K562 (cell line): ENCODE data around the gene NMNAT2. TPM values are rescaled to one million over a fixed set of nuclear protein-coding genes. Genes with fewer than 3 reads are reported as not detected.

Experiments
- ATAC-seq: fragments of 200-7000 bp; cut with Tn5 transposase; 3 replicates; pipeline ENCODE4 v1.9.1; 2020; ENCODE audit warnings: moderate library complexity
- BruUV-seq: library from RNA; stranded (reverse); fragments of 400-500 nt; replicated peaks from 2 replicates; lab custom pipeline; 2021; lab: Mats Ljungman, UMichigan
- CTCF ChIA-PET: fragments of 300-600 bp; formaldehyde crosslinking; extraction: SDS; loops from one replicate; lab custom pipeline; 2021; ENCODE audit warnings: low intra/inter-chr PET ratio; lab: Yijun Ruan, JAX
- POLR2A ChIA-PET: fragments of 300-600, 350-650 bp; sonication (Branson Sonifier 250); formaldehyde crosslinking; extraction: SDS; loops from one replicate; lab custom pipeline; 2021; ENCODE audit warnings: antibody characterized with exemption, inconsistent platforms; lab: Yijun Ruan, JAX
- DNase-seq, 4 experiments: peaks; one replicate each; pipeline versions ENCODE4 v3.0.0 to v3.0.0-alpha.2; 2011 to 2018; ENCODE audit warnings: low spot score in 3 of 4, mixed read lengths in 3 of 4; ENCODE audit errors: extremely low read depth in 1 of 4
- FAIRE-seq: peaks from 2 replicates; lab custom pipeline; 2011; peaks lifted over from hg19 to GRCh38; lab: Jason Lieb, UNC
- H2AFZ ChIP-seq: 2 replicates; pipeline ENCODE4 v1.6.0; 2011; ENCODE audit warnings: low read depth, low read length, control low read depth, inconsistent platforms
- H3K27ac ChIP-seq: fragments of 200-600 bp; 3 replicates; pipeline ENCODE4 v1.8.0; 2011; ENCODE audit warnings: low read depth, mild to moderate bottlenecking, control low read depth, inconsistent platforms, low read length, moderate library complexity, mixed read lengths; ENCODE audit errors: extremely low read depth
- H3K27me3 ChIP-seq, 2 experiments: fragments of 300-600 bp in 1 of 2; 2 replicates in 1 of 2; 3 replicates in 1 of 2; pipeline versions ENCODE4 v1.6.0 to v1.8.0; 2011; ENCODE audit warnings: inconsistent platforms in 2 of 2, low read length in 2 of 2, mild to moderate bottlenecking in 1 of 2, mixed read lengths in 1 of 2, moderate library complexity in 1 of 2; ENCODE audit not compliant: control insufficient read depth in 2 of 2, insufficient read depth in 2 of 2
- H3K36me3 ChIP-seq: fragments of 300-600 bp; 3 replicates; pipeline ENCODE4 v1.8.0; 2011; ENCODE audit warnings: mild to moderate bottlenecking, low read length, inconsistent platforms; ENCODE audit not compliant: control insufficient read depth, insufficient read depth
- H3K4me1 ChIP-seq, 2 experiments: fragments of 200-600 bp in 1 of 2; replicated peaks in 1 of 2; 2 replicates in 1 of 2; 3 replicates in 1 of 2; pipeline versions ENCODE4 v1.5.1 to v1.8.0; 2011; ENCODE audit warnings: inconsistent platforms in 2 of 2, low read length in 2 of 2, mild to moderate bottlenecking in 1 of 2, mixed read lengths in 1 of 2, moderate library complexity in 1 of 2; ENCODE audit not compliant: control insufficient read depth in 2 of 2, insufficient read depth in 2 of 2
- H3K4me2 ChIP-seq: 2 replicates; pipeline ENCODE4 v1.6.1; 2011; ENCODE audit warnings: low read length, control low read depth, inconsistent platforms, mixed read lengths; ENCODE audit not compliant: insufficient read depth
- H3K4me3 ChIP-seq: fragments of 200-600 bp; sonication (generic), shearing (Covaris generic); 2 replicates; pipeline ENCODE4 v1.5.1; 2016; ENCODE audit warnings: control low read depth, inconsistent platforms
- H3K79me2 ChIP-seq: fragments of 200-600 bp; 3 replicates; pipeline ENCODE4 v1.8.0; 2011; ENCODE audit warnings: low read length, inconsistent platforms; ENCODE audit not compliant: control insufficient read depth, insufficient read depth
- H3K9ac ChIP-seq, 2 experiments: 2 replicates each; pipeline versions ENCODE4 v1.6.0 to v1.6.1; 2011; ENCODE audit warnings: low read depth in 2 of 2, low read length in 2 of 2, control low read depth in 1 of 2, inconsistent platforms in 1 of 2, mild to moderate bottlenecking in 1 of 2, mixed read lengths in 1 of 2; ENCODE audit not compliant: insufficient read depth in 1 of 2
- H3K9me1 ChIP-seq: one replicate; pipeline ENCODE4 v1.6.0; 2011; ENCODE audit warnings: inconsistent platforms, mild to moderate bottlenecking, low read length, moderate library complexity; ENCODE audit not compliant: control insufficient read depth, insufficient read depth
- H3K9me3 ChIP-seq: replicated peaks from 2 replicates; pipeline ENCODE4 v1.5.1; 2011; ENCODE audit warnings: low read depth, low read length, inconsistent platforms; ENCODE audit not compliant: control insufficient read depth, insufficient read depth
- H4K20me1 ChIP-seq: replicated peaks from 2 replicates; pipeline ENCODE4 v1.6.1; 2011; ENCODE audit warnings: low read length, inconsistent platforms, mixed read lengths; ENCODE audit not compliant: control insufficient read depth, insufficient read depth
- CCNT2 ChIP-seq: IDR thresholded peaks from 2 replicates; pipeline ENCODE4 v1.6.1; 2011; ENCODE audit warnings: borderline replicate concordance, low read depth, mild to moderate bottlenecking, moderate library complexity, mixed read lengths, low read length; ENCODE audit not compliant: insufficient read length; ENCODE audit errors: extremely low read depth
- E2F6 ChIP-seq, 2 experiments: IDR thresholded peaks; 2 replicates each; pipeline ENCODE4 v1.6.1; 2011; ENCODE audit warnings: borderline replicate concordance in 1 of 2, control low read depth in 1 of 2, low read depth in 1 of 2, low read length in 1 of 2, mild to moderate bottlenecking in 1 of 2, mixed read lengths in 1 of 2, moderate library complexity in 1 of 2; ENCODE audit not compliant: insufficient read depth in 1 of 2, insufficient read length in 1 of 2, poor library complexity in 1 of 2, severe bottlenecking in 1 of 2; ENCODE audit errors: extremely low read depth in 1 of 2
- FOSL1 ChIP-seq: fragments of 200-800 bp; sonication (Bioruptor generic); conservative IDR thresholded peaks from 2 replicates; pipeline ENCODE4 v1.6.1; 2016; ENCODE audit warnings: missing genetic modification characterization, missing compliant biosample characterization
- JUN ChIP-seq, 2 experiments: sonication (generic) in 1 of 2; formaldehyde crosslinking in 1 of 2; IDR thresholded peaks; 2 replicates each; pipeline versions ENCODE4 v1.6.1 to v1.8.0; 2012 to 2022; ENCODE audit warnings: borderline replicate concordance in 2 of 2, mild to moderate bottlenecking in 2 of 2, improper control_type of control experiment in 1 of 2, low read depth in 1 of 2, low read length in 1 of 2, missing genetic modification reagents in 1 of 2
- SRF ChIP-seq, 2 experiments: fragments of 250-450, 450-650 bp in 1 of 2; sonication (Bioruptor Pico) in 1 of 2; sonication (generic) in 1 of 2; formaldehyde crosslinking; IDR thresholded peaks; 2 replicates each; pipeline versions ENCODE4 v1.5.0 to v1.5.1; 2020 to 2022; ENCODE audit warnings: mild to moderate bottlenecking in 1 of 2, missing genetic modification reagents in 1 of 2
- SRSF3 ChIP-seq: fragments of 200-400 bp; formaldehyde crosslinking; IDR thresholded peaks from 2 replicates; pipeline ENCODE4 v1.6.1; 2016; ENCODE audit warnings: mild to moderate bottlenecking, low read length, moderate library complexity; ENCODE audit not compliant: insufficient read depth
- TCF3 ChIP-seq: sonication (generic); formaldehyde crosslinking; IDR thresholded peaks from 2 replicates; pipeline ENCODE4 v1.4.0; 2020; ENCODE audit warnings: mild to moderate bottlenecking, missing genetic modification reagents
- ZNF398 ChIP-seq: fragments of 250-450 bp; sonication (Bioruptor Pico); IDR thresholded peaks from 2 replicates; pipeline ENCODE4 v1.8.0; 2021; ENCODE audit warnings: moderate library complexity, mild to moderate bottlenecking, inconsistent platforms
- WGBS: fragments of 100-300 bp; shearing (Covaris generic); methylation state at CpG from one replicate; pipeline ENCODE4 v1.1.6; 2016; ENCODE audit warnings: low coverage, mixed read lengths; ENCODE audit not compliant: insufficient coverage; ENCODE audit errors: missing lambda C conversion rate; 5-methylcytosine and 5-hydroxymethylcytosine counted together
- in situ Hi-C: fragments of 300-500 bp; cut with MboI; formaldehyde crosslinking; loops from 4 replicates; pipeline ENCODE4 v1.15.0; 2018; ENCODE audit warnings: inconsistent platforms, mixed read lengths
- intact Hi-C: fragments of 100-400 bp; cut with micrococcal nuclease; formaldehyde crosslinking; loops from 2 replicates; pipeline ENCODE4 v1.14.2; 2022
- polyA plus RNA-seq, 8 experiments: library from polyadenylated mRNA; depleted of rRNA in 4 of 8; stranded (reverse) in 5 of 8; unstranded in 3 of 8; fragments of >200 nt; fragmentation: Nextera tagmentation in 2 of 8; fragmentation: Illumina TruSeq in 1 of 8; extraction: Ambion mirVana in 2 of 8; extraction: Trizol in 1 of 8; gene quantifications; 2 replicates each; pipeline versions ENCODE4 v1.2.1 to v1.2.3, GENCODE V29; 2011 to 2014; ENCODE audit warnings: inconsistent platforms in 1 of 8, missing spikeins in 1 of 8
- total RNA-seq, 7 experiments: library from RNA; depleted of rRNA in 6 of 7; stranded (reverse); fragments of >200 nt in 6 of 7; fragmentation: Illumina TruSeq in 2 of 7; extraction: Trizol in 2 of 7; gene quantifications; 2 replicates each; pipeline versions ENCODE4 v1.2.1 to v1.2.3, GENCODE V29; 2011 to 2021; ENCODE audit warnings: low replicate concordance in 1 of 7

Gene NMNAT2
- total and polyA plus RNA-seq, 9 of the 15 experiments (the other 6 are each of a cell fraction or from before 2014, with no cell fraction given), result not detected

GRCh38 chr1:183313063-183313462 lies 105.1 kb downstream of the NMNAT2 start (continued):
- no peak for TF ChIP-seq ZNF398 (CRISPR knock-in tag)
- TF ChIP-seq SRF (CRISPR knock-in tag; IDR thresholded peaks at IDR 0.05), result no peak
- TF ChIP-seq JUN (IDR thresholded peaks at IDR 0.05; ENCODE audit: borderline replicate concordance, low read depth, low read length), result no peak
- no peak for TF ChIP-seq JUN (CRISPR knock-in tag; IDR thresholded peaks at IDR 0.05; ENCODE audit: borderline replicate concordance)
- TF ChIP-seq CCNT2, result no peak
- TF ChIP-seq SRSF3, result no peak
- TF ChIP-seq, all 486 proteins: peak for 0

- Histone ChIP-seq H3K4me3 (no peak overlapping the region), H3K9me1 (no peaks in the 10 kb centered on the region), H3K4me2 (no peak overlapping the region), H3K27ac (no peak overlapping the region), H3K36me3 (no peaks in the 10 kb centered on the region), H3K9ac (no peak overlapping the region), H3K27me3 (peaks cover 3 to 12% of the 10 kb centered on the region in 2 experiments; a peak in 2 of 5 replicates), H3K4me1 (no peaks in the 10 kb centered on the region), H2AFZ (no peak overlapping the region), H3K9me3 (no peaks in the 10 kb centered on the region), H4K20me1 (no peaks in the 10 kb centered on the region), H3K79me2 (no peaks in the 10 kb centered on the region)
- in situ Hi-C loops, result no loop called here
- FAIRE-seq (no peak), DNase-seq (no peak), ATAC-seq (no peak)
- intact Hi-C loops, result no loop called here
- CTCF ChIA-PET, result no interaction called here
- POLR2A ChIA-PET, result no interaction called here
- TF ChIP-seq E2F6 (IDR thresholded peaks at IDR 0.05; ENCODE audit: borderline replicate concordance in 1 of 2, extremely low read depth in 1 of 2, insufficient read depth in 1 of 2, insufficient read length in 1 of 2, low read depth in 1 of 2, low read length in 1 of 2, poor library complexity in 1 of 2, severe bottlenecking in 1 of 2) (peak in 1 of 2 experiments; percentile 23), TCF3 (no peak), FOSL1 (tag) (peak; percentile 30; the same call in 1 of the 2 replicates)
- WGBS, result 0% methylated on average over 5 of the region's 5 CpGs
- no TSS peak for BruUV-seq
Measured at GRCh38 chr1:183310753-183311479, 107.3 kb downstream of the NMNAT2 start.
